Skeletal muscle satellite cell (primary cell): ENCODE data around the gene ZNF575.
"Not testable (repeated sequence)": the region's sequence is repeated elsewhere in the genome, so short reads cannot be mapped to it uniquely, and the experiment has no call there.

Source experiments
- H3K27me3 ChIP-seq: 2 replicates; pipeline ENCODE4 v1.7.0; 2013; ENCODE audit warnings: low read length; ENCODE audit not compliant: control insufficient read depth, insufficient read depth
- H3K36me3 ChIP-seq: 2 replicates; pipeline ENCODE4 v1.7.0; 2013; ENCODE audit warnings: mild to moderate bottlenecking, control low read depth, low read length; ENCODE audit not compliant: insufficient read depth
- H3K4me1 ChIP-seq: 2 replicates; pipeline ENCODE4 v1.7.0; 2013; ENCODE audit warnings: low read length; ENCODE audit not compliant: control insufficient read depth, insufficient read depth
- H3K4me2 ChIP-seq: 2 replicates; pipeline ENCODE4 v1.7.0; 2013; ENCODE audit warnings: mild to moderate bottlenecking, low read length
- H3K4me3 ChIP-seq: 2 replicates; pipeline ENCODE4 v1.7.0; 2013; ENCODE audit warnings: low read length
- H3K9ac ChIP-seq: 2 replicates; pipeline ENCODE4 v1.7.0; 2013; ENCODE audit warnings: mild to moderate bottlenecking, low read depth, low read length, moderate library complexity
- H3K9me3 ChIP-seq: replicated peaks from 2 replicates; pipeline ENCODE4 v1.7.0; 2013; ENCODE audit warnings: mild to moderate bottlenecking, control low read depth, low read length

The ZNF575 gene

GRCh38 chr19:43512399-43512798 is 20.6 kb upstream of the ZNF575 start:
- not testable (repeated sequence) for H3K4me1 ChIP-seq, H3K9me3 ChIP-seq, H3K4me2 ChIP-seq, H3K27me3 ChIP-seq, H3K9ac ChIP-seq, H3K4me3 ChIP-seq
- H3K36me3 ChIP-seq: peaks cover 26% of the 10 kb centered on the region

- peaks cover 2% of the 10 kb centered on the region for H3K4me1 ChIP-seq
- no peaks in the 10 kb centered on the region for H3K27me3 ChIP-seq
- H3K36me3 ChIP-seq: peaks cover 10% of the 10 kb centered on the region
- no peak overlapping the region for H3K9ac ChIP-seq
- H3K4me3 ChIP-seq: no peak overlapping the region
- H3K9me3 ChIP-seq: no peaks in the 10 kb centered on the region
- no peak overlapping the region for H3K4me2 ChIP-seq
Observed at GRCh38 chr19:43518051-43518450, 14.9 kb upstream of the ZNF575 start.

GRCh38 chr19:43519436-43520088 is 13.4 kb upstream of the ZNF575 start:
- Histone ChIP-seq H3K27me3 (no peaks in the 10 kb centered on the region), H3K36me3 (peaks cover 10% of the 10 kb centered on the region), H3K4me3 (no peak overlapping the region), H3K9ac (no peak overlapping the region), H3K4me1 (peaks cover 9% of the 10 kb centered on the region), H3K4me2 (no peak overlapping the region), H3K9me3 (no peaks in the 10 kb centered on the region)

GRCh38 chr19:43522929-43523328 is 10.1 kb upstream of the ZNF575 start:
- Histone ChIP-seq H3K4me3 (no peak overlapping the region), H3K36me3 (peaks cover 7% of the 10 kb centered on the region), H3K4me2 (no peak overlapping the region), H3K9ac (no peak overlapping the region), H3K4me1 (peaks cover 32% of the 10 kb centered on the region), H3K27me3 (no peaks in the 10 kb centered on the region), H3K9me3 (no peaks in the 10 kb centered on the region)

- H3K4me1 ChIP-seq: peaks cover 34% of the 10 kb centered on the region
- H3K9me3 ChIP-seq, H3K27me3 ChIP-seq, H3K36me3 ChIP-seq, H3K4me3 ChIP-seq, H3K4me2 ChIP-seq, H3K9ac ChIP-seq: not testable (repeated sequence)
Observed at GRCh38 chr19:43523696-43524095, 9.3 kb upstream of the ZNF575 start.

- no peaks in the 10 kb centered on the region for H3K27me3 ChIP-seq
- H3K9ac ChIP-seq: peak overlapping the region; percentile 83
- peak overlapping the region; percentile 84 for H3K4me2 ChIP-seq
- H3K9me3 ChIP-seq: no peaks in the 10 kb centered on the region
- peaks cover 7% of the 10 kb centered on the region for H3K36me3 ChIP-seq
- peak overlapping the region; percentile 89 for H3K4me3 ChIP-seq
- H3K4me1 ChIP-seq: peaks cover 38% of the 10 kb centered on the region
Observed at GRCh38 chr19:43524922-43525835, 7.8 kb upstream of the ZNF575 start.

- Histone ChIP-seq H3K4me1 (peaks cover 38% of the 10 kb centered on the region), H3K9me3 (no peaks in the 10 kb centered on the region), H3K27me3 (no peaks in the 10 kb centered on the region), H3K4me2 (peak overlapping the region; percentile 84), H3K36me3 (peaks cover 7% of the 10 kb centered on the region), H3K9ac (peak overlapping the region; percentile 83), H3K4me3 (peak overlapping the region; percentile 89)
Observed at GRCh38 chr19:43525836-43526771, 6.9 kb upstream of the ZNF575 start.

- Histone ChIP-seq H3K36me3 (no peaks in the 10 kb centered on the region), H3K9ac (peak within 1 kb of the TSS; percentile 83), H3K9me3 (no peaks in the 10 kb centered on the region), H3K4me2 (peak within 1 kb of the TSS; percentile 84), H3K4me3 (peak within 1 kb of the TSS; percentile 89), H3K4me1 (peaks cover 39% of the 10 kb centered on the region), H3K27me3 (no peaks in the 10 kb centered on the region)
Observed at GRCh38 chr19:43526884-43527859, 5.8 kb upstream of the ZNF575 start, which contains the start of gene ETHE1. Gene ETHE1, minus strand, starts transcription at chr19:43527201. Its CDS starts 24 bp downstream, at chr19:43527177.

GRCh38 chr19:43527860-43528622 is 4.9 kb upstream of the ZNF575 start:
- H3K4me3 ChIP-seq: no peak overlapping the region

GRCh38 chr19:43532571-43532961 is 422 bp upstream of the ZNF575 start:
- peak overlapping the region; percentile 76 for H3K4me3 ChIP-seq
- H3K36me3 ChIP-seq: no peaks in the 10 kb centered on the region
- peak overlapping the region; percentile 69 for H3K9ac ChIP-seq
- no peaks in the 10 kb centered on the region for H3K9me3 ChIP-seq
- H3K27me3 ChIP-seq: no peaks in the 10 kb centered on the region
- peak overlapping the region; percentile 92 for H3K4me2 ChIP-seq
- H3K4me1 ChIP-seq: peaks cover 30% of the 10 kb centered on the region

More at GRCh38 chr19:43527860-43528622, 4.9 kb upstream of the ZNF575 start:
- Histone ChIP-seq H3K36me3 (no peaks in the 10 kb centered on the region), H3K27me3 (no peaks in the 10 kb centered on the region), H3K9ac (no peak overlapping the region), H3K4me2 (peak overlapping the region; percentile 84), H3K9me3 (no peaks in the 10 kb centered on the region), H3K4me1 (peaks cover 46% of the 10 kb centered on the region)
